Smooth muscle cell of bladder (primary cell): ENCODE results near the gene CCL19. TPM values are rescaled to one million over a fixed set of nuclear protein-coding genes. Genes with fewer than 3 reads are reported as not detected.

Experiments used
- total RNA-seq: library from RNA; depleted of rRNA; stranded (reverse); fragments of >200 nt; gene quantifications from 2 replicates; pipeline ENCODE4 v1.2.3, GENCODE V29; 2014

CCL19 gene
- not detected in 2 replicates for total RNA-seq

GRCh38 chr9:34690983-34691935 lies at the start of gene CCL19:
CCL19 (minus strand) TSS chr9:34691276; CDS start chr9:34691139, 137 bp downstream.

GRCh38 chr9:34710023-34710422 lies 18.9 kb upstream of the CCL19 start, which contains the start of gene CCL21:
CCL21 (minus strand) TSS chr9:34710136; CDS start chr9:34710066, 70 bp downstream.

GRCh38 chr9:34662526-34663302 lies 28.4 kb downstream of the CCL19 start, which contains the start of gene CCL27:
CCL27 (minus strand) TSS chr9:34662657; CDS start chr9:34662633, 24 bp downstream.

GRCh38 chr9:34651876-34652601 lies 39.0 kb downstream of the CCL19 start, which contains the start of gene IL11RA:
IL11RA (plus strand) TSS chr9:34652185; CDS start chr9:34655218, 3,033 bp downstream.

DNA sequence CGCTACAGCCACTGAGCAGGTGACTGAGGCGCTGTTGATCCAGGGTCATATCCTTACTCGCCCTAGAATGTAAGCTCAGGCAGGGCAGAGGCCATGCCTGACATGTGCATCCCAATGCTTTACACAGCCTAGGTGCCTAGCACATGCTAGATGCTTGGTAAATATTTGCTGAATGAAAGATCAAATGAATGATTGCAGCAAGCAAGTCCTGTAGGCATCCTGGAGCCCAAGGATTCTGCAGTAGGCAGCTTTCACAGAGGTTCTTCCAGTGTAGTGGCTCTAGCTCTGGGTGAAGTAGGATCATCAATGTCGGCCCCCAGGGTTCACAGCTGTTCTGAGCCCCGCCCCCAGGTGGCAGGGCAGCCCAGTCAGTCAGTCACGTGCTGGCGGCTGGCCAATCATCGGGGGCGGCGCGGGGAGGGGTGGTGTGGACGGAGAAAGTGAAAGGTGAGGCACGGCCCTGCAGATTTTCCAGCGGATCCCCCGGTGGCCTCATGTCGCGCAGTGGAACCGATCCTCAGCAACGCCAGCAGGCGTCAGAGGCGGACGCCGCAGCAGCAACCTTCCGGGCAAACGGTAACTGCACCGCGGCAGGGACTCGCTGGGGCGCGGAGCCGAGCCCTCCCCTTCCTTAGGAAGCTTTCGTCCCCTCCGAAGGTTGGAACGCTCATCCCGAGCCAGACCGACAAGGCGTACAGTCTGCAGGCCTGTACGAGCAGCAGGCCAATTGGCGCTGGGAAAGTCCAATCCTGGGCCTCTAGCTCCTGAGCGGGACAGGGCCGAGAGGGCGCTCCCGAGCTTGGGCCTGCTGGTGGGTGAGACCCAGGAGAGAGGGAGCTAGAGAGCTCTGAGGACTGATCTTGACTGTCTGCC lies 44.6 kb downstream of the CCL19 start, which contains the start of gene GALT:
Gene GALT, plus strand, starts transcription at position 465 of the 873 bp plus-strand sequence. Its CDS starts 30 bp downstream, at position 495.

Other genes with a start within 250 kb of the CCL19 start
- 3.7 and 6.9 TPM in 2 replicates for gene FAM219A, start 232.7 kb downstream of the CCL19 start, total RNA-seq
- gene DNAI1, start 232.5 kb downstream of the CCL19 start, total RNA-seq: not detected in 2 replicates
- not detected in 2 replicates for gene ENHO, start 168.3 kb downstream of the CCL19 start, total RNA-seq
- gene CNTFR, start 101.6 kb downstream of the CCL19 start, total RNA-seq: under 0.01 TPM in 1 of 2 replicates, not detected in the other
- 24.8 and 25.9 TPM in 2 replicates for gene RPP25L, start 79.2 kb downstream of the CCL19 start, total RNA-seq
- 105 and 113 TPM in 2 replicates for gene DCTN3, start 70.8 kb downstream of the CCL19 start, total RNA-seq
- 0.09 and 0.14 TPM in 2 replicates for gene ARID3C, start 62.2 kb downstream of the CCL19 start, total RNA-seq
- 34.7 and 52.1 TPM in 2 replicates for gene SIGMAR1, start 53.5 kb downstream of the CCL19 start, total RNA-seq
- gene GALT, start 44.6 kb downstream of the CCL19 start, total RNA-seq: 24.3 and 29.8 TPM in 2 replicates
- gene IL11RA, start 39.1 kb downstream of the CCL19 start, total RNA-seq: 8.8 and 14.1 TPM in 2 replicates
- not detected in 2 replicates for gene CCL27, start 28.6 kb downstream of the CCL19 start, total RNA-seq
- gene CCL21, start 18.9 kb upstream of the CCL19 start, total RNA-seq: not detected in 2 replicates